Spinal cord (tissue), 10 donors: ENCODE results near the gene FA2H. TPM values are rescaled to one million over a fixed set of nuclear protein-coding genes. Genes with fewer than 3 reads are reported as not detected.
"Not testable (repeated sequence)": the region's sequence is repeated elsewhere in the genome, so short reads cannot be mapped to it uniquely, and the experiment has no call there.

Experiments
- DNase-seq, 6 donors: peaks; one replicate each; pipeline versions ENCODE4 v3.0.0 to v3.0.0-alpha.2; 2013 to 2015; ENCODE audit warnings: low spot score in 6 of 6, low read depth in 4 of 6
- H3K27ac ChIP-seq: one replicate; pipeline ENCODE4 v1.5.1; 2013; ENCODE audit warnings: low read depth, low read length, control low read depth
- H3K27me3 ChIP-seq: one replicate; pipeline ENCODE4 v1.6.1; 2013; ENCODE audit warnings: low read length; ENCODE audit not compliant: control insufficient read depth, insufficient read depth
- H3K36me3 ChIP-seq: one replicate; pipeline ENCODE4 v1.6.1; 2013; ENCODE audit warnings: low read length; ENCODE audit not compliant: control insufficient read depth, insufficient read depth
- H3K4me1 ChIP-seq: one replicate; pipeline ENCODE4 v1.6.1; 2013; ENCODE audit warnings: low read length; ENCODE audit not compliant: control insufficient read depth, insufficient read depth
- H3K4me3 ChIP-seq: one replicate; pipeline ENCODE4 v1.5.1; 2013; ENCODE audit warnings: low read depth, low read length, control low read depth
- H3K9me3 ChIP-seq: one replicate; pipeline ENCODE4 v1.6.1; 2013; ENCODE audit warnings: low read length; ENCODE audit not compliant: control insufficient read depth, insufficient read depth
- WGBS: methylation state at CpG from one replicate; pipeline ENCODE4 v1.1.5; 2013; ENCODE audit warnings: missing lambda C conversion rate; ENCODE audit not compliant: insufficient coverage; 5-methylcytosine and 5-hydroxymethylcytosine counted together
- polyA plus RNA-seq, 2 donors: library from polyadenylated mRNA; unstranded; fragments of 120-200 nt; gene quantifications; one replicate each; pipeline ENCODE4 v1.2.1, GENCODE V29; 2013; ENCODE audit not compliant: insufficient read length in 2 of 2
- total RNA-seq, 2 donors: library from RNA; depleted of rRNA in 1 of 2; stranded (reverse); fragments of 120-200 nt in 1 of 2; fragments of >200 nt in 1 of 2; gene quantifications; one replicate each; pipeline versions ENCODE4 v1.2.3 to v1.2.4, GENCODE V29; 2013 to 2014
- donor health status: healthy.

The FA2H gene
- total and polyA plus RNA-seq, 4 donors, result 3.8 to 21.4 (median 13.8) TPM

GRCh38 chr16:74677868-74678267, 96.8 kb downstream of the FA2H start:
- Histone ChIP-seq H3K4me3 (no peak overlapping the region), H3K27ac (no peak overlapping the region), H3K36me3 (no peaks in the 10 kb centered on the region), H3K9me3 (no peaks in the 10 kb centered on the region), H3K27me3 (peaks cover 2% of the 10 kb centered on the region), H3K4me1 (no peaks in the 10 kb centered on the region)
- 94% methylated on average over 2 of the region's 4 CpGs for WGBS
- no peak for DNase-seq

GRCh38 chr16:74673876-74674275, 100.7 kb downstream of the FA2H start:
- H3K4me1 ChIP-seq, result no peaks in the 10 kb centered on the region
- H3K4me3 ChIP-seq, result no peak overlapping the region
- H3K27me3 ChIP-seq, result peaks cover 2% of the 10 kb centered on the region
- H3K9me3 ChIP-seq, result no peaks in the 10 kb centered on the region
- no peak for DNase-seq
- no peaks in the 10 kb centered on the region for H3K36me3 ChIP-seq
- WGBS, result 20% methylated on average over 1 of the region's 3 CpGs
- no peak overlapping the region for H3K27ac ChIP-seq

- not testable (repeated sequence) for H3K27me3 ChIP-seq, DNase-seq, H3K9me3 ChIP-seq, H3K27ac ChIP-seq, H3K4me3 ChIP-seq
- H3K4me1 ChIP-seq, result peaks cover 14% of the 10 kb centered on the region
- WGBS, result 80% methylated on average over 1 of the region's 10 CpGs
- peaks cover 11% of the 10 kb centered on the region for H3K36me3 ChIP-seq
Observed at GRCh38 chr16:74668877-74669276, 105.7 kb downstream of the FA2H start.

- Histone ChIP-seq H3K4me3 (peak overlapping the region; percentile 68), H3K4me1 (peaks cover 14% of the 10 kb centered on the region), H3K27ac (peak overlapping the region; percentile 17), H3K36me3 (peaks cover 17% of the 10 kb centered on the region), H3K9me3 (no peaks in the 10 kb centered on the region), H3K27me3 (no peaks in the 10 kb centered on the region)
- peak in 4 of 6 donors; percentile 2 to 63 (median 47) for DNase-seq
- WGBS, result 1% methylated on average over 16 of the region's 23 CpGs
Observed at GRCh38 chr16:74667255-74667700, 107.3 kb downstream of the FA2H start.

- H3K27ac ChIP-seq, result peak within 1 kb of the TSS; percentile 52
- H3K4me1 ChIP-seq, result peaks cover 14% of the 10 kb centered on the region
- H3K27me3 ChIP-seq, result no peaks in the 10 kb centered on the region
- peak within 1 kb of the TSS; percentile 91 for H3K4me3 ChIP-seq
- H3K36me3 ChIP-seq, result peaks cover 17% of the 10 kb centered on the region
- peak; percentile 94 to 100 (median 96) for DNase-seq
- H3K9me3 ChIP-seq, result no peaks in the 10 kb centered on the region
- WGBS, result 0% methylated on average over 53 of the region's 63 CpGs
Observed at GRCh38 chr16:74666425-74667254, 108.0 kb downstream of the FA2H start, which contains the start of gene RFWD3. TSS of gene RFWD3 (minus strand) at chr16:74666877. CDS start at chr16:74661449, 5,428 bp downstream.

- DNase-seq, result no peak
- H3K27me3 ChIP-seq, result no peaks in the 10 kb centered on the region
- peaks cover 14% of the 10 kb centered on the region for H3K4me1 ChIP-seq
- 0% methylated on average over 3 of the region's 8 CpGs for WGBS
- no peaks in the 10 kb centered on the region for H3K9me3 ChIP-seq
- peak overlapping the region; percentile 91 for H3K4me3 ChIP-seq
- peaks cover 19% of the 10 kb centered on the region for H3K36me3 ChIP-seq
- no peak overlapping the region for H3K27ac ChIP-seq
Observed at GRCh38 chr16:74666010-74666421, 108.6 kb downstream of the FA2H start.

Other genes with a start within 250 kb of the FA2H start
- 100 to 1,000 TPM; 114 to 149 TPM for gene GLG1, start 167.7 kb downstream of the FA2H start, total RNA-seq
- 100 to 1,000 TPM; 107 to 128 TPM for gene GLG1, start 167.7 kb downstream of the FA2H start, polyA plus RNA-seq
- gene RFWD3, start 107.9 kb downstream of the FA2H start, total RNA-seq, result 10 to 100 TPM; 12.5 to 15.3 TPM
- 10 to 100 TPM; 12.6 to 14.1 TPM for gene RFWD3, start 107.9 kb downstream of the FA2H start, polyA plus RNA-seq
- 1 to 10 TPM; 4.2 to 4.6 TPM for gene MLKL, start 74.0 kb downstream of the FA2H start, total RNA-seq
- 1 to 10 TPM; 1.6 to 2.8 TPM for gene MLKL, start 74.0 kb downstream of the FA2H start, polyA plus RNA-seq
- 10 to 100 TPM; 30.2 to 34.8 TPM for gene WDR59, start 210.3 kb upstream of the FA2H start, total RNA-seq
- gene WDR59, start 210.3 kb upstream of the FA2H start, polyA plus RNA-seq, result 100 to 1,000 TPM in 1 of 2 donors, 10 to 100 TPM in 1; 78.2 to 103 TPM
- gene ZNRF1, start 224.2 kb upstream of the FA2H start, total RNA-seq, result 10 to 100 TPM; 13.2 to 20.2 TPM
- 100 to 1,000 TPM in 1 of 2 donors, 10 to 100 TPM in 1; 89.5 to 103 TPM for gene ZNRF1, start 224.2 kb upstream of the FA2H start, polyA plus RNA-seq